HepG2 (cell line): ENCODE data around the gene TFPI2. TPM values are rescaled to one million over a fixed set of nuclear protein-coding genes. Genes with fewer than 3 reads are reported as not detected.

Source experiments
- ATAC-seq: fragments of 200-7000 bp; cut with Tn5 transposase; 3 replicates; pipeline ENCODE4 v1.9.1; 2020; ENCODE audit warnings: mild to moderate bottlenecking, moderate library complexity
- BruUV-seq: library from RNA; stranded (reverse); fragments of 400-500 nt; replicated peaks from 2 replicates; lab custom pipeline; 2021; lab: Mats Ljungman, UMichigan
- CTCF ChIA-PET: fragments of 300-600 bp; formaldehyde crosslinking; extraction: SDS; loops from one replicate; lab custom pipeline; 2021; ENCODE audit warnings: low total read pairs, inconsistent platforms, low intra/inter-chr PET ratio; lab: Yijun Ruan, JAX
- POLR2A ChIA-PET: fragments of 350-600 bp; sonication (Branson Sonifier 250); formaldehyde crosslinking; loops from one replicate; lab custom pipeline; 2020; ENCODE audit warnings: antibody characterized with exemption, inconsistent platforms; lab: Yijun Ruan, JAX
- DNase-seq: peaks from one replicate; pipeline ENCODE4 v3.0.0-alpha.2; 2015; ENCODE audit warnings: low spot score
- FAIRE-seq: peaks from 3 replicates; lab custom pipeline; 2011; peaks lifted over from hg19 to GRCh38; lab: Jason Lieb, UNC
- H2AFZ ChIP-seq: one replicate; pipeline ENCODE4 v1.6.1; 2011; ENCODE audit warnings: low read length, inconsistent platforms
- H3K27ac ChIP-seq: fragments of 300-600 bp; 3 replicates; pipeline ENCODE4 v1.8.0; 2011; ENCODE audit warnings: mixed run types, mild to moderate bottlenecking, mixed read lengths, low read length, inconsistent platforms; ENCODE audit not compliant: insufficient read depth; ENCODE audit errors: extremely low read length
- H3K27me3 ChIP-seq, 2 experiments: fragments of 200-600 bp in 1 of 2; 2 replicates in 1 of 2; 3 replicates in 1 of 2; pipeline versions ENCODE4 v1.6.0 to v1.8.0; 2011; ENCODE audit warnings: low read length in 2 of 2, mild to moderate bottlenecking in 2 of 2, moderate library complexity in 2 of 2, inconsistent platforms in 1 of 2; ENCODE audit not compliant: insufficient read depth in 2 of 2, control insufficient read depth in 1 of 2
- H3K36me3 ChIP-seq, 2 experiments: fragments of 200-600 bp in 1 of 2; replicated peaks in 1 of 2; 2 replicates in 1 of 2; 3 replicates in 1 of 2; pipeline versions ENCODE4 v1.5.1 to v1.8.0; 2011; ENCODE audit warnings: low read length in 2 of 2, inconsistent platforms in 1 of 2; ENCODE audit not compliant: insufficient read depth in 2 of 2, control insufficient read depth in 1 of 2
- H3K4me1 ChIP-seq: 2 replicates; pipeline ENCODE4 v1.5.1; 2012; ENCODE audit warnings: low read length, inconsistent platforms; ENCODE audit not compliant: insufficient read depth
- H3K4me2 ChIP-seq: 2 replicates; pipeline ENCODE4 v1.6.0; 2011; ENCODE audit warnings: low read depth, low read length, inconsistent platforms
- H3K4me3 ChIP-seq, 3 experiments: fragments of 200-600 bp in 1 of 3; sonication (generic), shearing (Covaris generic) in 1 of 3; replicated peaks in 1 of 3; 2 replicates each; pipeline ENCODE4 v1.5.1; 2011 to 2016; ENCODE audit warnings: low read length in 3 of 3, inconsistent platforms in 2 of 3, low read depth in 2 of 3, mild to moderate bottlenecking in 2 of 3, control low read depth in 1 of 3, mixed read lengths in 1 of 3; ENCODE audit not compliant: insufficient read depth in 1 of 3
- H3K79me2 ChIP-seq: one replicate; pipeline ENCODE4 v1.6.1; 2011; ENCODE audit warnings: low read length, inconsistent platforms; ENCODE audit not compliant: insufficient read depth
- H3K9ac ChIP-seq: 2 replicates; pipeline ENCODE4 v1.6.0; 2011; ENCODE audit warnings: mild to moderate bottlenecking, low read depth, low read length, inconsistent platforms; ENCODE audit not compliant: insufficient read depth
- H3K9me3 ChIP-seq: 2 replicates; pipeline ENCODE4 v1.5.1; 2012; ENCODE audit warnings: mild to moderate bottlenecking, low read length
- H4K20me1 ChIP-seq: 2 replicates; pipeline ENCODE4 v1.6.0; 2011; ENCODE audit warnings: inconsistent platforms, mild to moderate bottlenecking, low read length, moderate library complexity; ENCODE audit not compliant: insufficient read depth
- GATA4 ChIP-seq: sonication (generic); IDR thresholded peaks from 2 replicates; pipeline ENCODE4 v1.6.1; 2016; ENCODE audit warnings: antibody characterized with exemption, low read depth, borderline replicate concordance
- KDM6A ChIP-seq: IDR thresholded peaks from 2 replicates; pipeline ENCODE4 v1.6.1; 2016; ENCODE audit warnings: low read depth
- MLLT10 ChIP-seq: sonication (generic); formaldehyde crosslinking; IDR thresholded peaks from 2 replicates; pipeline ENCODE4 v1.4.0; 2020; ENCODE audit warnings: missing genetic modification reagents
- MYC ChIP-seq: sonication (generic); formaldehyde crosslinking; IDR thresholded peaks from 2 replicates; pipeline ENCODE4 v1.9.0; 2021; ENCODE audit warnings: missing genetic modification reagents, borderline replicate concordance
- NR2F6 ChIP-seq, 2 experiments: IDR thresholded peaks; 2 replicates each; pipeline ENCODE4 v1.6.1; 2016; ENCODE audit warnings: antibody characterized with exemption in 1 of 2, mild to moderate bottlenecking in 1 of 2
- RARA ChIP-seq: IDR thresholded peaks from 2 replicates; pipeline ENCODE4 v1.6.1; 2016; ENCODE audit warnings: missing genetic modification reagents, missing compliant biosample characterization
- WGBS: methylation state at CpG from one replicate; pipeline ENCODE4 v1.1.6; 2017; ENCODE audit warnings: low lambda C conversion rate; 5-methylcytosine and 5-hydroxymethylcytosine counted together
- in situ Hi-C: cut with HindIII; loops from 2 replicates; pipeline ENCODE4 v1.10.0; 2017; ENCODE audit warnings: low pct_unique_long_range_greater_than_20kb; ENCODE audit not compliant: extremely low pct_ligation_motif_present
- intact Hi-C: fragments of 100-400 bp; cut with micrococcal nuclease; formaldehyde crosslinking; loops from one replicate; pipeline ENCODE4 v1.10.0; 2022; ENCODE audit not compliant: unreplicated experiment
- polyA plus RNA-seq, 8 experiments: library from polyadenylated mRNA; depleted of rRNA in 3 of 8; stranded (reverse) in 7 of 8; unstranded in 1 of 8; fragments of >200 nt; fragmentation: Illumina TruSeq in 4 of 8; extraction: Trizol in 4 of 8; gene quantifications; 2 replicates each; pipeline versions ENCODE4 v1.2.1 to v1.2.3, GENCODE V29; 2011 to 2016; ENCODE audit warnings: low read depth in 4 of 8, missing spikeins in 1 of 8, mixed read lengths in 1 of 8; ENCODE audit not compliant: insufficient read depth in 1 of 8
- total RNA-seq, 5 experiments: library from RNA; depleted of rRNA; stranded (reverse); fragments of >200 nt; fragmentation: Illumina TruSeq; extraction: Trizol; gene quantifications; 2 replicates each; pipeline ENCODE4 v1.2.3, GENCODE V29; 2016; ENCODE audit warnings: low read depth in 1 of 5
- TF ChIP-seq, protein P1 (sequence below): sonication (generic); formaldehyde crosslinking; IDR thresholded peaks from 2 replicates; pipeline ENCODE4 v1.8.0; 2022; ENCODE audit warnings: missing genetic modification reagents, mild to moderate bottlenecking, borderline replicate concordance
- TF ChIP-seq, protein P2 (sequence below), 2 experiments: sonication (generic) in 1 of 2; formaldehyde crosslinking in 1 of 2; IDR thresholded peaks; 2 replicates each; pipeline versions ENCODE4 v1.6.1 to v1.9.0; 2014 to 2022; ENCODE audit warnings: antibody characterized with exemption in 1 of 2, borderline replicate concordance in 1 of 2, inconsistent platforms in 1 of 2, low read depth in 1 of 2, missing genetic modification reagents in 1 of 2

TFPI2 gene
- total and polyA plus RNA-seq, 2 of the 13 experiments (the other 11 are each of a cell fraction or from before 2014, with no cell fraction given): 0.16 to 0.22 TPM

DNA sequence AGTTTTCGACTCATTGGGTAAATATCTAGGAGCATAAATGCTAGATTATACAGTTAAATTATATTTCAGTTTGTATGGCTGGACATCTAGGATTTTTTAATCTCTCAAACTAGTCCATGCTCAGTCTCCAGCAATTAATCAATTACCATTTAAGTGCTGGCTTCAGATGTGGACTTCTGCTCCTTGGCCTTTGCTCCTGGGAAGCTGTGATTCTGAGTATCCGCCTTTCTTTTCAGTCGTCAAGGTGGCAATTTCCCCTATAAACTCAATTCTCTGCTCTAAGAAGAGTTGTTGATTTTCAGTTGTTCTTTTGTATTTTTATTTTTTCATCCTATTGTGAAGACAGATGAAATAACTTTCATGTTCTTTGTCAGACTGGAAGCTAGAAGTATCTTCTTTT, 23.7 kb downstream of the TFPI2 start:
- ATAC-seq (no peak), DNase-seq (no peak)
- CTCF ChIA-PET: no interaction called here
- Histone ChIP-seq H3K4me2 (no peak overlapping the region), H4K20me1 (no peaks in the 10 kb centered on the region), H3K9me3 (no peaks in the 10 kb centered on the region), H3K9ac (no peak overlapping the region), H3K27ac (no peak overlapping the region), H3K4me1 (no peaks in the 10 kb centered on the region), H3K36me3 (no peaks in the 10 kb centered on the region), H3K4me3 (no peak overlapping the region), H3K27me3 (no peaks in the 10 kb centered on the region), H3K79me2 (no peaks in the 10 kb centered on the region)
- WGBS: 2% methylated on average over 3 of the region's 3 CpGs
- in situ Hi-C loops: no loop called here
- POLR2A ChIA-PET: no interaction called here
- no peak for TF ChIP-seq NR2F6 (IDR thresholded peaks at IDR 0.05)
- no peak for TF ChIP-seq NR2F6 (CRISPR knock-in tag; IDR thresholded peaks at IDR 0.05)
- no peak for TF ChIP-seq KDM6A (CRISPR knock-in tag)
- no peak for TF ChIP-seq MYC (CRISPR knock-in tag)
- no peak for TF ChIP-seq MLLT10 (CRISPR knock-in tag)
- TF ChIP-seq, protein P1, sequence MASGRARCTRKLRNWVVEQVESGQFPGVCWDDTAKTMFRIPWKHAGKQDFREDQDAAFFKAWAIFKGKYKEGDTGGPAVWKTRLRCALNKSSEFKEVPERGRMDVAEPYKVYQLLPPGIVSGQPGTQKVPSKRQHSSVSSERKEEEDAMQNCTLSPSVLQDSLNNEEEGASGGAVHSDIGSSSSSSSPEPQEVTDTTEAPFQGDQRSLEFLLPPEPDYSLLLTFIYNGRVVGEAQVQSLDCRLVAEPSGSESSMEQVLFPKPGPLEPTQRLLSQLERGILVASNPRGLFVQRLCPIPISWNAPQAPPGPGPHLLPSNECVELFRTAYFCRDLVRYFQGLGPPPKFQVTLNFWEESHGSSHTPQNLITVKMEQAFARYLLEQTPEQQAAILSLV: no peak
- TF ChIP-seq, protein P2, sequence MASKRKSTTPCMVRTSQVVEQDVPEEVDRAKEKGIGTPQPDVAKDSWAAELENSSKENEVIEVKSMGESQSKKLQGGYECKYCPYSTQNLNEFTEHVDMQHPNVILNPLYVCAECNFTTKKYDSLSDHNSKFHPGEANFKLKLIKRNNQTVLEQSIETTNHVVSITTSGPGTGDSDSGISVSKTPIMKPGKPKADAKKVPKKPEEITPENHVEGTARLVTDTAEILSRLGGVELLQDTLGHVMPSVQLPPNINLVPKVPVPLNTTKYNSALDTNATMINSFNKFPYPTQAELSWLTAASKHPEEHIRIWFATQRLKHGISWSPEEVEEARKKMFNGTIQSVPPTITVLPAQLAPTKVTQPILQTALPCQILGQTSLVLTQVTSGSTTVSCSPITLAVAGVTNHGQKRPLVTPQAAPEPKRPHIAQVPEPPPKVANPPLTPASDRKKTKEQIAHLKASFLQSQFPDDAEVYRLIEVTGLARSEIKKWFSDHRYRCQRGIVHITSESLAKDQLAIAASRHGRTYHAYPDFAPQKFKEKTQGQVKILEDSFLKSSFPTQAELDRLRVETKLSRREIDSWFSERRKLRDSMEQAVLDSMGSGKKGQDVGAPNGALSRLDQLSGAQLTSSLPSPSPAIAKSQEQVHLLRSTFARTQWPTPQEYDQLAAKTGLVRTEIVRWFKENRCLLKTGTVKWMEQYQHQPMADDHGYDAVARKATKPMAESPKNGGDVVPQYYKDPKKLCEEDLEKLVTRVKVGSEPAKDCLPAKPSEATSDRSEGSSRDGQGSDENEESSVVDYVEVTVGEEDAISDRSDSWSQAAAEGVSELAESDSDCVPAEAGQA (IDR thresholded peaks at IDR 0.05; ENCODE audit: low read depth): no peak
- TF ChIP-seq, protein P2 (CRISPR knock-in tag; IDR thresholded peaks at IDR 0.05; ENCODE audit: borderline replicate concordance): no peak
- TF ChIP-seq RARA (CRISPR knock-in tag): no peak
- no peak for TF ChIP-seq GATA4
- TF ChIP-seq, all 625 proteins: peak for 0
- intact Hi-C loops: no loop called here
- no peak overlapping the region for H2AFZ ChIP-seq
- BruUV-seq: no TSS peak
- FAIRE-seq: no peak
